NCI-H748 treated with DMSO at 0.1 percent for 48 hours (cell line): Measurements from ENCODE around the gene LAMA5.

ENCODE experiments used
- DNase-seq: peaks from one replicate; lab custom pipeline; 2025; lab: John Stamatoyannopoulos, UW

Gene LAMA5

GRCh38 chr20:62312662-62312977, 54.5 kb downstream of the LAMA5 start:
- no peak for DNase-seq

- DNase-seq = no peak
These were observed 55.1 kb downstream of the LAMA5 start for GRCh38 chr20:62311832-62312661.

GRCh38 chr20:62311150-62311549, 56.0 kb downstream of the LAMA5 start:
- DNase-seq = no peak

- DNase-seq = no peak
These were observed 56.4 kb downstream of the LAMA5 start for GRCh38 chr20:62310757-62311121.

GRCh38 chr20:62309947-62310756, 57.0 kb downstream of the LAMA5 start:
- DNase-seq = no peak

- DNase-seq = no peak
These were observed 57.7 kb downstream of the LAMA5 start for GRCh38 chr20:62309198-62309944.

- DNase-seq = no peak
These were observed 58.9 kb downstream of the LAMA5 start for GRCh38 chr20:62308102-62308822.

GRCh38 chr20:62307226-62308101, 59.6 kb downstream of the LAMA5 start:
- no peak for DNase-seq

GRCh38 chr20:62306414-62307187, 60.5 kb downstream of the LAMA5 start:
- no peak for DNase-seq

GRCh38 chr20:62305765-62306413, 61.2 kb downstream of the LAMA5 start:
- DNase-seq = no peak

GRCh38 chr20:62305149-62305764, 61.9 kb downstream of the LAMA5 start:
- no peak for DNase-seq

- DNase-seq = no peak
These were observed 62.6 kb downstream of the LAMA5 start for GRCh38 chr20:62304331-62305148.

GRCh38 chr20:62303340-62304226, 63.5 kb downstream of the LAMA5 start:
- DNase-seq = no peak

- no peak for DNase-seq
These were observed 64.1 kb downstream of the LAMA5 start for GRCh38 chr20:62303062-62303339.

- DNase-seq = peak; percentile 68
These were observed 64.6 kb downstream of the LAMA5 start, which contains the start of gene ADRM1 for GRCh38 chr20:62302341-62303061. Gene ADRM1 (plus strand): TSS chr20:62302997. CDS start chr20:62303569, 572 bp downstream.

GRCh38 chr20:62301773-62302340, 65.3 kb downstream of the LAMA5 start:
- peak; percentile 51 for DNase-seq
